Measurements from ENCODE around the gene GLRX.
"Not testable (repeated sequence)": the region's sequence is repeated elsewhere in the genome, so short reads cannot be mapped to it uniquely, and the experiment has no call there.

The GLRX gene

DNA sequence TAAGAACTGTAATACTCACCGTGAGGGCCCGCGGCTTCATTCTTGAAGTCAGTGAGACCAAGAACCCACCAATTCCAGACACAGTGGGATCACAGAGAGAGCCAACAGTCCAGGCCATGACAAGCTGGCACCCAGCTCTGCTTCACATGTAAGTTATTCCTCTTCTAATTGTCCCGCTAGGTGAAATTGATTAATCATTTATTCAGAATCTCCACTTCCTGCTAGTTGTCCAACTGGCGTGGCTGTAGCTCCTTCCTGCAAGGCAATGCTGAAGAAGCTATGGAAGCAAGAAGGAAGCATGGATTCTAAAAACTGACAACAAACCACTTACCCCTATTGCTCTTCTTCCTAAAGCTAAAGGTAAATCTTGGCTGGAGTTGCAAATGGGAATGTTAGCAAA lies 30.0 kb upstream of the GLRX start:
- no peak for DNase-seq (ENCODE audit: low read depth in 2 of 2)

DNA sequence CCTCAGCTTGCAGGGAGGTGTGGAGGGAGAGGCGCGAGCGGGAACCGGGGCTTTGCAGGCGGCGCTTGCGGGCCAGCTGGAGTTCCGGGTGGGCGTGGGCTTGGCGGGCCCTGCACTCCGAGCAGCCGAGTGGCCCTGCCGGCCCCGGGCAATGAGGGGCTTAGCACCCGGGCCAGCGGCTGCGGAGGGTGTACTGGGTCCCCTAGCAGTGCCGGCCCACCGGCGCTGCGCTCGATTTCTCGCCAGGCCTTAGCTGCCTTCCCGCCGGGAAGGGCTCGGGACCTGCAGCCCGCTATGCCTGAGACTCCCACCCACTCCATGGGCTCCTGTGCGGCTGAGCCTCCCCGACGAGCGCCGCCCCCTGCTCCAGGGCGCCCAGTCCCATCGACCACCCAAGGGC lies 28.6 kb upstream of the GLRX start:
- DNase-seq (ENCODE audit: low read depth in 2 of 2) = not testable (repeated sequence)

DNA sequence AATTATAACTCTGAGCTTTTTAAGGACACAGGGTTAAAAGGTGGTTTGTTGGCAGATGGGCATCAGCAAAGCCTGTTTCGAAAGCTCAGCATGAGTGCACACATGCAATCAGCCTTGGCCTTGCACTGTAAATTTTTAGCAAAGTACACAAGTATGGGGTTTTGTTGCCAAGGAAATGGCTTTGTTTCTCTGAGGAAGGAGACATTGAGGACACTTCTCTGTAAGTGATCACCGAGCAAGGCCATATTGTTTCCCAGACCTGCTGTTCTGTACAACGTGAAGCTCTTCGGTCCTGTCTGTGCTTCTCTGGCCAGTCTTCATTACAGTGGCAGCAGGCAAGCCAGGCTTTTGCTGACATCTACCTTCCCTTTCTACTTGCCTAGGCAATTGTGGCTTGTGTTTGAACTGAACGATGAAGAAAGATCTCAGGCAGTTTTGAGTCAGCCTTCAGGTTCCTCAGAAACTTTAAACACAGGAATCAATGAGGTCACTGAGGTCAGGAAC lies 27.9 kb upstream of the GLRX start:
- DNase-seq (ENCODE audit: low read depth in 2 of 2) = no peak

DNA sequence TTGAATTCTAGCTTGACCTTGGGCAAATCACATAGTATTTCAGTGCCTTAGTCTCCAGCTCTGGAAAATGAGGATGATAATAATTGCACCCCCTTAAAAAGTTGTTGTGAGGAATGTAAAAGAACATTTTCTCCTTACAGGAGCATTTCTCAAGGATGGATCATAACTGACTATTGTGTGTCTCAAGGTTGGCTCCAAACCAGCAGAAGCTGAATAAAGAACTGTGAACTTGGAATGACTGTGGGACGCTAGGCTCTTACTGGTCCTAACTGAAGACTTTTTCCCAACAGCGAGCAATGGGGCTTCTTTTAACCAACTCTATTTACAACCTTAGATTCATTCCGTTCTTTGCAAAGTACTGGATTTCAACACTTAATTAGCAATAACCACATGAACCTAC lies 26.2 kb upstream of the GLRX start:
- DNase-seq (ENCODE audit: low read depth in 2 of 2) = no peak

DNA sequence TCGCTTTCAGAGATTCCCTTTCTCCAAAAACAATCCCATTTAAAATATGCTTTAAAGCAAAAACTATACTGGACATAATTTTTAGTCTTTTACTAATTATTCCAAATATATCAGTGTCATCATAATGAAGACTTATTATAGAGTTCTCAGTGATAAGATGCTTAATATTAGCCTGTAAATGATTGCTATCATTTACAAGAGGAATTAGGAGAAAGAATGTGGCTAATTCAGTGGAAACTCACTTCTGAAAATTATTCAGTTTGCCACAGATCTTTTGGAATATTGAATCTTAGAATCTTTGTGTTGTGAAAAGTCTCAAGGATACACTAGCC lies 24.7 kb upstream of the GLRX start:
- no peak for DNase-seq (ENCODE audit: low read depth in 2 of 2)

DNA sequence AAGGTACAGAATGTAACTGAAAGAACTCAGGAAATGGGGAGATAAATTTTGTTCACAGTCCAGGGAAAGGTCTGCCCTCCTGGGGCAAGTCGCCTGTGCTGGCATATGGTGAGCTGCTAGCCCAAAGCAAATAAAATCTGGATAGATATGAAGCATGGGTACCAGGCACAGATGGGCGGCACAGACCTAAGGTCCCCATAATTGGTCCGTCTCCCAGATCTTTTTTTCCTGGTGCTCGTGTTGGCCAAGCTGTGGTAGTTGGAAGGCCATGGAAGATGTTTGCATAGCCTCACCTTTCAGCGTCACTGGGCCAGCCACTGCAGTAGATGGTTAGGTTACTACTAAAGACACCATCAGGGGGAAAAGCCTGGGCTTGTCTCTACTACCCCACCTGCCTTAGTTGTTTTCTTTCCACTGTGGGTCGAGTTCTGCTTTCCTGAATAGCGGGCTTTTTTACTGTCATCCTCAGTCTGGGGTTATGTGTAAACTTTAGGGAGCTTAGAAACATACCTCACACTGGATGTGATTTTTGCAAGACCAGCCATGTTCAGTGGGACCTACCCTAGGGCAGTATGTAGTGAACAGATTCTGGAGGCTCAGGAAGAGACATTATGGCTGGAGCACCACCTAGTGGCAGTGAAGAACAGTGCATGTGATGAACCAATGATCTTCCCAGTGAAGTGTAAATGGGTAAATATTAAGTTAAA lies 24.2 kb upstream of the GLRX start:
- peak in 1 of 2 donors; percentile 37 for DNase-seq (ENCODE audit: low read depth in 2 of 2)

DNA sequence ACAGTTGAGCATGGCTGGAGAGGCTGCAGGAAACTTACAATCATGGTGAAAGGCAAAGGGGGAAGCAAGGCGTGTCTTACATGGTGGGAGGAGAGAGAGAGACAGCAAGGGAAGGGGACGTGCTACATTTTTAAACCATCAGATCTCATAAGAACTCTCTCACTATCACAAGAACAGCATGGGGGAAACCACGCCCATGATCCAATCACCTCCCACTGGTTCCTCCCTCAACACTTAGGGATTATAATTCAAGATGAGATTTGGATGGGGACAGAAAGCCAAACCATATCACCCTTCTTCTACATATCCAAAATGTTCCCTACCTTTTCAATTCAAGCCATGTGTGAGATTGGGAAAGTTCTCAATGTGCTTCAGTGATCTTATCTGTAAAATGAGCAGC lies 22.9 kb upstream of the GLRX start:
- DNase-seq (ENCODE audit: low read depth in 2 of 2) = no peak

DNA sequence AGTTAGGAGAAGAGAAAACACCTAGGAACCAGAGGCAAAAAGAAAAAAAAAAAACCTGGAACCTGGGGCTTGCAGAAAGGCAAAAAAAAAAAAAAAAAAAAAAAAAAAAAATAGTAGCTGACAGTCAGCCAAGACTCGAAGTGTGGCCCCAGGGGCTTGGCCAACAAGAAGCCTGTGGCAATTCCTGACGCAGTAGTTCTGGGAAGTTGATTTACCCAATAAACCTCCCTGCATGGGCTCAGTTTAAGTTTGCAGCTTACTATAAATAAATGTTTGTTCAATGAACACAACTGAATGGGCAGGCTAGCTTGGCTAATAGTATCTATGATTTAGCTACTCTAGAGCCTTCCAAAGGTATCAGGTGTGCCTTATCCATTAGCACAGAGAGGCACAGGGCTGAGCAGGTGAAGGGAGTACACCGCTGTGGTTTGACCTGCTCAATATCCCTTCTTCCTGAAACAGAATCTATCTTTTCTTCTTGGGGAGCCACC lies 21.3 kb upstream of the GLRX start:
- DNase-seq (ENCODE audit: low read depth in 2 of 2) = no peak

DNA sequence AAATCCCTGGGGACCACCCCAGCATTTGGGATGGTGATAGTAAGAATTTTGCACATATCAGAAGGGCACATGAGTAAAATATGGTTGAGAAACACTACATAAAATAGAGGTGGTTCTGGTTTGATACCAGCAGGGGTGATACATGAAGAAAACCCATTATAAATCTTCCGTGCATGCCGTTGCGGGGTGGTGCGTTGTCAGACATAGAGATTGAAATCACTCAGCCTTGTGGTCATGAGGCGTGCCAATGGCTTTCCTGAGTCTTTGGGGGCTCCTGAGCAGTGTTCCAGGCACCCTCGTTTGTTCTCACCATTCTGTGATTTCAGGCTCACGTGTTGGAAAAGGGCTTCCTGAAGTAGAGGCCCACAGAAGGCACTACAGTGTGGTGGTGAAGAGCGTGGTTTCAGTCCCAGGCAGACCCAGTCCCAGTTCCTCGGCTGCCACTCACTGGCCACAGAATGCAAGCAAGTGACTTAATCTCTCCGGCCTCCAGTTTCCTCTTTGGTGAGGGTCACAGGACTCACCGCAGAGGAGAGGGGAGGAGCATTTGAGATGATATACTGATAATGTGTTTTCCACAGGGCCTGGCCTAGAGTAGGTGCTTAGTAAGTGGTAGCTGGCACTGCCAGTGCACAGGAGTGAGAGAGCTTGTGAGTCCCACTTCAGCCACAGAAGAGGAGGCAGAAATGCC lies 20.5 kb upstream of the GLRX start:
- DNase-seq (ENCODE audit: low read depth in 2 of 2) = no peak

DNA sequence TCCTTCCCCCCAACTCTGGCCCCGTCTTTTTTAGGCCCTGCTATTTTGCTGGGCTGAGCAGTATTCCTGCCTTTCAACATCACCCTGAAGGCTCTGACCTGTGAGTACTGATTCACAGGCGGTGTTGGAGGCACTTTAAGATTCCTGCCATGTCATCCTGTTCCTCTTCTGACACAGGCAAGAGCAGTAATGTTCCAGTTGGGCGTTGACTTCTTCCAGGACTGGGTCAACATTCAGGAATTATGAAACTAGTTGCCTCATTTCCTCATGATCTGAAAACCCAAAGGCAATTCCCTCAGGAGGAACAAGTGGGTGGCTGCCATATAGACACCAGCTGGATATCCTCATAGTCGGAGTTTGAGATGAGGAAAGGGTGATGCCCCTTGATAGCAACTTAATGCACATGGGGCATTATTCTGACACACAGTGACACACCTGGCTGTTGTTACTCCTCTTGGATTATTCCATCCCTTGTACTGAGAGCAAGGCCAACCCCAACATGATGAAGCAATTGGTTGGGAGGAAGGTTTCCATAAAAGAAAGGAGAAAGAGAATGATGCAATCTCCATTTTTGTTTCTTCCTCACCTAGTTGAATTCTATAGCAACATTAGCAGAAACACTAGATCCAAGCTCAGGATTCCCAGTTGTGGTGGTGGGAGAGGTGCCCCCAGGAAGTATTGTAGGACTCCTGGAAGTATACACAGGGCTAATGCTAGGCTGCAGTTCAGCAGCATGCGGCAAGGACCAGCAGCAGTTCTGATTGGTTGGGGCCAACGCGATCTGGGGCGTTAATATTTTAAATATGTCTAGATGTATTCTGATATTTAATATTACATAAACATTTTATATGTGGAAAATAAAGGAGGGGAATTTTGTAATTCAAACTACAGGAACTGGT lies 19.6 kb upstream of the GLRX start:
- no peak for DNase-seq (ENCODE audit: low read depth in 2 of 2)

DNA sequence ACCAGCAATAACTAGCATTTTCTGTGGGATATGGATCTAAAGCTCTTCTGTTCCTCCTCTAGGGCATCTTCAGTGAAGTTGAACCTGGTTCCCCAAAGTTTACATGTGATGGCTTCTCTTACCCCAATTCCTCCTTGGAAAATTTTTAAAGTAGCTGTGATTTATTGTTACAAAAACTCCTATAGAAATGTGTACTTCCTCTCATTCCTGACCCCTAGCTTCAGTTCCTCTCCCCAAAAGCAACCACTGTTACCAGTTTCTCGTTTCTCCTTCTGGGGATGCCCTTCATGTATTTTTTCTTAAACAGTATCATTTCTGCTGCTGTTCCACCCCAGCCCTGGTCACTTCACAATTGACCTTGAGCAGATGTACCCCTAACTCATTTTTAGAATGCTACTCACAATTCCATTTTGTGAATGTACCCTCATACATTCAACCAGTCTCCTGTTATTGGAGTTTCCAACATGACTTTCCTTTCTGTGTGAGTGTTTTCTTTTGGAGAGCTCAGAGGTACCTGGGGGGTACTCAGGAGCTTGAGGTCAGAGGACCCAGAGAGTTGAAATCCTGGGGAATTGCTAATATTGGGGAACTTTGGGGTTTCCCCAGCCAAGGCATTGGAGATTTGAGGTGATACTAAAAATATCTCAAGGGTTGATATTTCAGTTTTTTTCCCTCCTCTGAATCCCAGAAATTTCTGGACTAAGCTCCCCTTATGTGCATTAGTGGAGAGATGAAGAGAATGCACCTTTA lies 18.6 kb upstream of the GLRX start:
- DNase-seq (ENCODE audit: low read depth in 2 of 2) = no peak

DNA sequence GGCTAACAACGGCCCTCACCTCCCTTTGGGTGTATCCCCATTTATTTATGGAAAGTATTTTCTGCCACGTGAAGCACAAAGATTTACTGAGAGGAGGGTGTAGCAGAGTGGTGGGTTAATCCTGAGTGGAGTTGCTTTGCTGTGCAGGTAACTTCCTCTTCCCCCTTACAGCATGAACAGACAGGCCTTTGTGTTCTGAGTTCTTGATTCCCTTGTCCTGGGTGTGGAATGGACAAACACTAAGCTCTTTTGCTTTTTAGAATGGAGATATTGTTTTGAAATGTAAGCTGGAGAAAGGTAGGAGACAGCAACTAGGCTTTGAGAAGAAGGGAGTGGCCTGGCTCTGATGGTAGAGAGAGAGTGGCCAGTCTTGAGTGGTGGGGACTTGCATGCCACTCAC lies 17.1 kb upstream of the GLRX start:
- no peak for DNase-seq (ENCODE audit: low read depth in 2 of 2)

DNA sequence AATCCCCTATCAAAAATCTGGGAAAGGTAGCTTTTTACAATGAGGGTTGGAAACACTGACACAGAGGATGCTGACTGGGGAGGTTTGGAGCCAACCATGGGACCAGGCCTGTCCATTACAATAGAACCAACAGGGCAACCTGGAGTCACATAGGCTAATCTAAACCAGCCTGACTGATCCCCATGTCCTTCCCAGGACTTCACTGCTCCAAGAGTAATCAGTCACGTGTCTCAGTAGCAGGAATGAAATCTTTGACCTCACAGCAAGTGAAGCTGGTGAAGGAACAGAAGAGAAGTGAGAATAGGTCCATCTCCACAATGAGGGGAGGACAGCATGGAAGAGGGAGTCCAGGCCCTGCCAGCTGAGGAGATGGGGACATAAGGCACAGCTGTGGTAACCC lies 16.0 kb upstream of the GLRX start:
- DNase-seq (ENCODE audit: low read depth in 2 of 2) = no peak

DNA sequence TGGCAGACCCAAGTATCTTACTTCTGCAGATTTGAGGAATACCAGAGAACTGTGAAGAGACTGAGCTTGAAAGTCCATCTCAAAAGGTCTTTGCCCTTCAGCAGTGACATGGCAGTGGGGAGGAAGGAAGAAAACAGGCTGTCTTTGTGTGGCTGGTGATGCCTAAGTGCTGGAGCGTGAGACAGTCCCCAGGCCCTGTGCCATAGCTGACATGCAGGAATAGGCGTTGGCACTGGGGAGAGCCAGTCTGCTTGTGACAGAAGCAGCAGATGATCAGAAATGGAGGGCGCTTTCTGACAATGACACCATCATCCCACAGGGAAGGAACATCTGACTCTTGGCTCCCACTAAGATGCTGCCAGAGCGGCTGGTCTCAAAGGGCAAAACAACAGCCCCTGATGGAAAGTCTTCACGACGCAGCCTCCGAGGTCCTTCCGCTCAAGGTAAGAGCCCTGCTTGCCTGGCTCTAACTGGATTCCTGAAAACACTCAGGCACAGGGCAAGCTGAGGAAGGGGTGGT lies 15.5 kb upstream of the GLRX start:
- no peak for DNase-seq (ENCODE audit: low read depth in 2 of 2)

DNA sequence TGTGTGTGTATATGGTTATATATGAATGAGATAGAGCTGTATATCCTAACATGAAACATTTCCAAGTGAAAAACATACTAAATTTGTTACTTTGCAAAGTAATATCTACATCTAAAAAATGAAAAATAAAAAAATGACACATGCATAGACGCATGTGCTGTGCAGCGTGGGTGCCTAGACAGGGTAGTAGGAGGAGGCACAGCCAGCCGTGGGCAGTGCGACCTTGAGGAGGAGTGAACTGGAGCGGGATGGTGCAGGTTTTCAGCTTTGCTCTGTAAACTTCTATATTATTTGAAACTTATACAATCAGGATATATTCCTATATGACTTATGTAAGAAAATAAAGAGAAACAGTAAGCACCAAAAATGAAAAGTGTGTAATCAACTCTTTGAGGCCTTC lies 15.0 kb upstream of the GLRX start:
- DNase-seq (ENCODE audit: low read depth in 2 of 2) = no peak

DNA sequence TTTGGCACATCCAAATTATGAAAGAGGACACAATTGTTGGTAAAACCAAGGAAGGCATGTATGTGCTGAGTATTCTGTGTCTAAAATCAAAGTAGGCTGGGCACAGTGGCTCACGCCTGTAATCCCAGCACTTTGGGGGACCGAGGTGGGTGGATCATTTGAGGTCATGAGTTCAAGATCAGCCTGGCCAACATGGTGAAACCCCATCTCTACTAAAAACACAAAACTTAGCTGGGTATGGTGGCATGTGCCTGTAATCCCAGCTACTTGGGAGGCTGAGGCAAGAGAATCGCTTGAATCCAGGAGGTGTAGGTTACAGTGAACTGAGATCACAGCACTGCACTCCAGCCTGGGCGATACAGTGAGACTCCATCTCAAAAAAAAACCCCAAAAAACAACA lies 14.4 kb upstream of the GLRX start:
- not testable (repeated sequence) for DNase-seq (ENCODE audit: low read depth in 2 of 2)

DNA sequence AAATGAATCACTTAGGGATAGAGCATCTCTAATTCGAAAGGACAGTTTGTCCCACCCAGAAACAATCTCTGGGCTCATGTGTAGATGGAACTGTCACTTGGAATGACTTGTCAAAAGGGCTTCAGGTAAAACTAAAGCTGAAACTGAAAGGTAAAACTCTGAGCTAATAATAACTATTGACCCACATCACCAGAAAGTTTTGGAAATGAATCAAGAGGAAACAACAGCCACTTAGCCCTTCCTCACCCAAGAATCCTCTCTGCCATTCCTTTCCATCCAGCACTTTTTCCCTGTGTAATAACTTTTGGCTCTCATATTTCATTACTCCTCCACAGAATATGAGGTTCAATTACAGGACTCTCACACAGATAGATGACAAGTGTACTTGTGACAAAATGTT lies 14.0 kb upstream of the GLRX start:
- DNase-seq (ENCODE audit: low read depth in 2 of 2) = no peak

DNA sequence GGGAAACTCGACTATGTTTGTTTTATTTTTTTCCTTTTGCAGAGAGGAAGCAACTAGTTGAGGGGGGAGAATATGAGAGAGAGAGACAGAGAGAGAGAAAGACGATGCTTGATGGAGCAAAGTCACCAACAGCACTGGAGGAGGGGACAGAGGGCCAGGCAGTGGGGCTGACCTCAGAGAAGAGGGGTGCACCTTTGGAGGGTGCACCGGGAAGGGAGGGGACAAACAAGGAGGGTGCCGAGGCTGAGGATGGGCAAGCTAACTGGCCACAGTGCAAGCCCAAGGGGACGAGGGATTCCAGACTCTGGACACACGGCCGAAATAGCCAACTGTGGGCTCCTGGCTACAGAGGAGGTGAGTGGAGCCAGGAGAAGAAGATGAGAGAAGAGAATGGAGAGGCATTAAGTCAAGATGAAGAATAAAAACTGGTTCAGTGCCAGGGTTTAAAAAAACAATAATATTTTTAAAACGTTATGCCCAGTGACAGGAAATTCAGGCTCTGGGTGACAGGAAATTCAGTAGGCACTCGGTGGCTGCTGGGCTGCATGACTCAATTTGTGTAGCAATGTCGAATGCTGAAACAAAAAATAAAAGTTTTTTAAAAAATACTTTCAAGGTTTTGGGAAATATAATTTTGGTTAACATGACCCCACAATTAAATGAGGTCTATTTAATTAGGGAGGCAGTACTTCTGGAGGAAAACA lies 13.3 kb upstream of the GLRX start:
- no peak for DNase-seq (ENCODE audit: low read depth in 2 of 2)

DNA sequence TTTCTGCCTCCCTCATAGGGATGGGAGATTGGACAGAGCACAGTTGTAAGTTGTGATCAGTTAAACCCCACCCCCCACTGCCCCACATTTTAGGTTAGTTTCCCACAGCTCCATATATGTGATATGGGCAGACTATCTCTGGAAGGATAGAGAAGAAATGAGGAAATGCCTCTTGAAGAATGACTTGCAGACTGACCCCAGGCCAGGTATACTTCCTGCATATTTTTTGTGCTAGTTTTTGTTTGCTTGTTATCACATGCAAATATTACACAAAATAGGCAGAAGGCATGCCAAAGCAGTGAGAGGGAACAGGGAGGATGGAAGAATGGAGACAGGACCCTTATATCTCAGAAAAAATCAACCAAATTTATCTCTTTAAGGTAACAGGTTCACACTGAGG lies 10.1 kb upstream of the GLRX start:
- no peak for DNase-seq (ENCODE audit: low read depth in 2 of 2)

DNA sequence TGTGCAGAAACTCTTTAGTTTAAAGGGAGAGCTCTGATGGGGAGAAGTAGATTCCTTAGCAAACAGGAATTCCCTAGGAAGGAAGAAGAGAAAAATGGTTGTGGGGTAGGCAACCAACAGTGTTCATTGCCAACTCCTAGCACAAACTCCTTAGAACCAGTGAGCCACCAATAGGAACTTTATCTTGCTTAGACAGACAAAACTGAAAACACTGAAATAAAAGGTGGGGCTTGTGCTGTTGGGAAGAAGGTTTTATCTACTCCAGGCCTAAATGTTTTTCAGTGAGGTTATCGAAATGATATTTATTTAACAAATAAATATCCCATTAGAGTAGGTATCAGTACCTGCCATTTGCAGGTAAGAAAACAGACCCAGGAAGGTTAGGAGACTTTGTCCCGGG lies 7.7 kb upstream of the GLRX start:
- DNase-seq (ENCODE audit: low read depth in 2 of 2) = no peak

DNA sequence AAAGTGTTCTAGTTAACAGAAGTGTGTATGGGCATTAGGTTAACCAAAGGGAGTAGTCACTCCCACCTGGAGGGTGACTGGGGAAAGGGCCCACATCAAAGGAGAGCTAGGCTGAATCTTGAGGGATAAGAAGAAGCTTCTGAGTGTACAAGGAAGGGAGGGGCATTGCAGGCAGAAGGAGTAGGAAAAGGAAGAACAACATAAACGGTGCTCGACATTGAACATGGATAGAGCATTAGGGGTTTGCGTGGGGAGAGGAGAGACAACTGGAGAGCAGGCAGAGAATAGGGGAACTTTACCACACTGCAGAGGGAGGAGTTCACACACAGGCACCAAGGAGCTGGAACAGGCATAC lies 5.3 kb upstream of the GLRX start:
- DNase-seq (ENCODE audit: low read depth in 2 of 2) = no peak

Data from stimulated activated CD4-positive, alpha-beta T cell treated with anti-CD3 and anti-CD28 coated beads, Interleukin-1b, Interleukin-23, amount 100 ng/mL, for 1 hour (primary cell).